HepG2 (cell line): ENCODE measurements around the gene PRUNE1. TPM values are rescaled to one million over a fixed set of nuclear protein-coding genes. Genes with fewer than 3 reads are reported as not detected.

ENCODE experiments used
- ATAC-seq: fragments of 200-7000 bp; cut with Tn5 transposase; 3 replicates; pipeline ENCODE4 v1.9.1; 2020; ENCODE audit warnings: mild to moderate bottlenecking, moderate library complexity
- BruUV-seq: library from RNA; stranded (reverse); fragments of 400-500 nt; replicated peaks from 2 replicates; lab custom pipeline; 2021; lab: Mats Ljungman, UMichigan
- CTCF ChIA-PET: fragments of 300-600 bp; formaldehyde crosslinking; extraction: SDS; loops from one replicate; lab custom pipeline; 2021; ENCODE audit warnings: low total read pairs, inconsistent platforms, low intra/inter-chr PET ratio; lab: Yijun Ruan, JAX
- POLR2A ChIA-PET: fragments of 350-600 bp; sonication (Branson Sonifier 250); formaldehyde crosslinking; loops from one replicate; lab custom pipeline; 2020; ENCODE audit warnings: antibody characterized with exemption, inconsistent platforms; lab: Yijun Ruan, JAX
- DNase-seq: peaks from one replicate; pipeline ENCODE4 v3.0.0-alpha.2; 2015; ENCODE audit warnings: low spot score
- FAIRE-seq: peaks from 3 replicates; lab custom pipeline; 2011; peaks lifted over from hg19 to GRCh38; lab: Jason Lieb, UNC
- H2AFZ ChIP-seq: one replicate; pipeline ENCODE4 v1.6.1; 2011; ENCODE audit warnings: low read length, inconsistent platforms
- H3K27ac ChIP-seq: fragments of 300-600 bp; 3 replicates; pipeline ENCODE4 v1.8.0; 2011; ENCODE audit warnings: mixed run types, mild to moderate bottlenecking, mixed read lengths, low read length, inconsistent platforms; ENCODE audit not compliant: insufficient read depth; ENCODE audit errors: extremely low read length
- H3K27me3 ChIP-seq, 2 experiments: fragments of 200-600 bp in 1 of 2; 2 replicates in 1 of 2; 3 replicates in 1 of 2; pipeline versions ENCODE4 v1.6.0 to v1.8.0; 2011; ENCODE audit warnings: low read length in 2 of 2, mild to moderate bottlenecking in 2 of 2, moderate library complexity in 2 of 2, inconsistent platforms in 1 of 2; ENCODE audit not compliant: insufficient read depth in 2 of 2, control insufficient read depth in 1 of 2
- H3K36me3 ChIP-seq, 2 experiments: fragments of 200-600 bp in 1 of 2; replicated peaks in 1 of 2; 2 replicates in 1 of 2; 3 replicates in 1 of 2; pipeline versions ENCODE4 v1.5.1 to v1.8.0; 2011; ENCODE audit warnings: low read length in 2 of 2, inconsistent platforms in 1 of 2; ENCODE audit not compliant: insufficient read depth in 2 of 2, control insufficient read depth in 1 of 2
- H3K4me1 ChIP-seq: 2 replicates; pipeline ENCODE4 v1.5.1; 2012; ENCODE audit warnings: low read length, inconsistent platforms; ENCODE audit not compliant: insufficient read depth
- H3K4me2 ChIP-seq: 2 replicates; pipeline ENCODE4 v1.6.0; 2011; ENCODE audit warnings: low read depth, low read length, inconsistent platforms
- H3K4me3 ChIP-seq, 3 experiments: fragments of 200-600 bp in 1 of 3; sonication (generic), shearing (Covaris generic) in 1 of 3; replicated peaks in 1 of 3; 2 replicates each; pipeline ENCODE4 v1.5.1; 2011 to 2016; ENCODE audit warnings: low read length in 3 of 3, inconsistent platforms in 2 of 3, low read depth in 2 of 3, mild to moderate bottlenecking in 2 of 3, control low read depth in 1 of 3, mixed read lengths in 1 of 3; ENCODE audit not compliant: insufficient read depth in 1 of 3
- H3K79me2 ChIP-seq: one replicate; pipeline ENCODE4 v1.6.1; 2011; ENCODE audit warnings: low read length, inconsistent platforms; ENCODE audit not compliant: insufficient read depth
- H3K9ac ChIP-seq: 2 replicates; pipeline ENCODE4 v1.6.0; 2011; ENCODE audit warnings: mild to moderate bottlenecking, low read depth, low read length, inconsistent platforms; ENCODE audit not compliant: insufficient read depth
- H3K9me3 ChIP-seq: 2 replicates; pipeline ENCODE4 v1.5.1; 2012; ENCODE audit warnings: mild to moderate bottlenecking, low read length
- H4K20me1 ChIP-seq: 2 replicates; pipeline ENCODE4 v1.6.0; 2011; ENCODE audit warnings: inconsistent platforms, mild to moderate bottlenecking, low read length, moderate library complexity; ENCODE audit not compliant: insufficient read depth
- AHR ChIP-seq: IDR thresholded peaks from 2 replicates; pipeline ENCODE4 v1.6.1; 2018; ENCODE audit warnings: missing genetic modification reagents, missing compliant biosample characterization
- BATF2 ChIP-seq: sonication (generic); formaldehyde crosslinking; IDR thresholded peaks from 2 replicates; pipeline ENCODE4 v1.8.0; 2022; ENCODE audit warnings: mild to moderate bottlenecking, missing genetic modification reagents, moderate library complexity
- GPN1 ChIP-seq: sonication (generic); formaldehyde crosslinking; IDR thresholded peaks from 2 replicates; pipeline ENCODE4 v1.5.1; 2020; ENCODE audit warnings: missing genetic modification reagents, borderline replicate concordance
- HMG20B ChIP-seq: conservative IDR thresholded peaks from 2 replicates; pipeline ENCODE4 v1.6.1; 2016; ENCODE audit warnings: missing genetic modification reagents, missing compliant biosample characterization
- MAFK ChIP-seq, 2 experiments: IDR thresholded peaks in 1 of 2; conservative IDR thresholded peaks in 1 of 2; 2 replicates each; pipeline ENCODE4 v1.6.1; 2011; ENCODE audit warnings: improper control_type of control experiment in 2 of 2, low read length in 2 of 2
- MNT ChIP-seq: fragments of 450-650 bp; IDR thresholded peaks from 2 replicates; pipeline ENCODE4 v1.6.1; 2016
- NCOA5 ChIP-seq: sonication (generic); formaldehyde crosslinking; IDR thresholded peaks from 2 replicates; pipeline ENCODE4 v1.4.0; 2020; ENCODE audit warnings: missing genetic modification reagents
- ZFP36L1 ChIP-seq: sonication (generic); formaldehyde crosslinking; IDR thresholded peaks from 2 replicates; pipeline ENCODE4 v1.8.0; 2022; ENCODE audit warnings: mild to moderate bottlenecking, missing genetic modification reagents, moderate library complexity
- ZNF337 ChIP-seq: sonication (generic); formaldehyde crosslinking; IDR thresholded peaks from 2 replicates; pipeline ENCODE4 v1.5.1; 2020; ENCODE audit warnings: missing genetic modification reagents, low read depth, mild to moderate bottlenecking, borderline replicate concordance
- ZNF557 ChIP-seq: sonication (generic); formaldehyde crosslinking; IDR thresholded peaks from 2 replicates; pipeline ENCODE4 v1.4.0; 2020; ENCODE audit warnings: missing genetic modification reagents
- ZNF710 ChIP-seq: sonication (generic); formaldehyde crosslinking; IDR thresholded peaks from 2 replicates; pipeline ENCODE4 v1.5.0; 2020; ENCODE audit warnings: mild to moderate bottlenecking, missing genetic modification reagents, borderline replicate concordance
- WGBS: methylation state at CpG from one replicate; pipeline ENCODE4 v1.1.6; 2017; ENCODE audit warnings: low lambda C conversion rate; 5-methylcytosine and 5-hydroxymethylcytosine counted together
- in situ Hi-C: cut with HindIII; loops from 2 replicates; pipeline ENCODE4 v1.10.0; 2017; ENCODE audit warnings: low pct_unique_long_range_greater_than_20kb; ENCODE audit not compliant: extremely low pct_ligation_motif_present
- intact Hi-C: fragments of 100-400 bp; cut with micrococcal nuclease; formaldehyde crosslinking; loops from one replicate; pipeline ENCODE4 v1.10.0; 2022; ENCODE audit not compliant: unreplicated experiment
- polyA plus RNA-seq, 8 experiments: library from polyadenylated mRNA; depleted of rRNA in 3 of 8; stranded (reverse) in 7 of 8; unstranded in 1 of 8; fragments of >200 nt; fragmentation: Illumina TruSeq in 4 of 8; extraction: Trizol in 4 of 8; gene quantifications; 2 replicates each; pipeline versions ENCODE4 v1.2.1 to v1.2.3, GENCODE V29; 2011 to 2016; ENCODE audit warnings: low read depth in 4 of 8, missing spikeins in 1 of 8, mixed read lengths in 1 of 8; ENCODE audit not compliant: insufficient read depth in 1 of 8
- total RNA-seq, 5 experiments: library from RNA; depleted of rRNA; stranded (reverse); fragments of >200 nt; fragmentation: Illumina TruSeq; extraction: Trizol; gene quantifications; 2 replicates each; pipeline ENCODE4 v1.2.3, GENCODE V29; 2016; ENCODE audit warnings: low read depth in 1 of 5

PRUNE1 gene
- total and polyA plus RNA-seq, 2 of the 13 experiments (the other 11 are each of a cell fraction or from before 2014, with no cell fraction given): 19.0 to 31.9 TPM

GRCh38 chr1:151001602-151002001 lies 6.6 kb upstream of the PRUNE1 start:
- POLR2A ChIA-PET: interaction anchor here (2.0 to 9.1 kb wide), 3 partner anchors 20 to 30 kb away, joined by 5 to 150 read pairs (median 8); partner anchors contain the start of gene ANXA9
- no peak for DNase-seq
- Histone ChIP-seq H3K9me3 (no peaks in the 10 kb centered on the region), H3K4me2 (no peak overlapping the region), H3K9ac (no peak overlapping the region), H3K79me2 (peaks cover 15% of the 10 kb centered on the region), H2AFZ (no peak overlapping the region), H3K4me3 (no peak overlapping the region), H3K27me3 (no peaks in the 10 kb centered on the region)
- no peak for FAIRE-seq
- intact Hi-C loops: no loop called here
- BruUV-seq: no TSS peak
- no peak for TF ChIP-seq MNT
- no peak for TF ChIP-seq BATF2 (CRISPR knock-in tag)
- TF ChIP-seq NCOA5 (CRISPR knock-in tag): no peak
- TF ChIP-seq ZNF337: no peak
- no peak for TF ChIP-seq ZNF710
- no peak for TF ChIP-seq ZFP36L1 (CRISPR knock-in tag)
- no peak for TF ChIP-seq AHR
- no peak for TF ChIP-seq MAFK (conservative IDR thresholded peaks at IDR 0.05 in 1 of 2, IDR thresholded peaks at IDR 0.05 in 1 of 2; ENCODE audit: low read length in 2 of 2)
- TF ChIP-seq GPN1 (CRISPR knock-in tag): no peak
- TF ChIP-seq ZNF557 (CRISPR knock-in tag): no peak
- TF ChIP-seq HMG20B (CRISPR knock-in tag): no peak
- TF ChIP-seq, all 625 proteins: peak for 0
- in situ Hi-C loops: no loop called here
- ATAC-seq: no peak
- Histone ChIP-seq H4K20me1 (no peaks in the 10 kb centered on the region), H3K4me1 (peaks cover 53% of the 10 kb centered on the region), H3K36me3 (peaks cover 10 to 34% of the 10 kb centered on the region in 2 experiments; a peak in 4 of 5 replicates), H3K27ac (no peak overlapping the region)
- CTCF ChIA-PET: no interaction called here
- WGBS: 96% methylated on average over 4 of the region's 4 CpGs
